GM12878 (cell line): ENCODE results near the gene POLN. TPM values are rescaled to one million over a fixed set of nuclear protein-coding genes. Genes with fewer than 3 reads are reported as not detected.

Experiments
- CBX3 ChIP-seq: fragments of 200-600 bp; sonication (generic); IDR thresholded peaks from 2 replicates; pipeline ENCODE4 v1.6.1; 2016; ENCODE audit warnings: low read depth, borderline replicate concordance
- EGR1 ChIP-seq, 2 experiments: IDR thresholded peaks; 1 replicate in 1 of 2; 2 replicates in 1 of 2; pipeline ENCODE4 v1.6.1; 2011 to 2012; ENCODE audit warnings: low read depth in 2 of 2, low read length in 2 of 2, borderline replicate concordance in 1 of 2, mild to moderate bottlenecking in 1 of 2, moderate library complexity in 1 of 2
- EP300 ChIP-seq, 2 experiments: fragments of 150-350 bp in 1 of 2; IDR thresholded peaks; 2 replicates each; pipeline ENCODE4 v1.6.1; 2011 to 2012; ENCODE audit warnings: low read depth in 2 of 2, low read length in 2 of 2, borderline replicate concordance in 1 of 2, improper control_type of control experiment in 1 of 2, inconsistent platforms in 1 of 2; ENCODE audit not compliant: control insufficient read depth in 1 of 2
- EZH2 ChIP-seq: IDR thresholded peaks from 2 replicates; pipeline ENCODE4 v1.6.1; 2012; ENCODE audit warnings: low read depth, mild to moderate bottlenecking, control low read depth, inconsistent platforms, low read length, borderline replicate concordance; ENCODE audit not compliant: control insufficient read depth
- GATAD2B ChIP-seq: fragments of 450-650 bp; conservative IDR thresholded peaks from 2 replicates; pipeline ENCODE4 v1.6.1; 2017; ENCODE audit warnings: low read depth, mild to moderate bottlenecking, moderate library complexity
- HCFC1 ChIP-seq: fragments of 150-350 bp; IDR thresholded peaks from 2 replicates; pipeline ENCODE4 v1.6.1; 2014; ENCODE audit warnings: low read length
- MTA2 ChIP-seq: fragments of 450-650 bp; IDR thresholded peaks from 2 replicates; pipeline ENCODE4 v1.6.1; 2016; ENCODE audit warnings: low read depth, mild to moderate bottlenecking, moderate library complexity
- MYB ChIP-seq: fragments of 150-350 bp; IDR thresholded peaks from 2 replicates; pipeline ENCODE4 v1.6.1; 2014; ENCODE audit warnings: mild to moderate bottlenecking, low read depth, low read length, borderline replicate concordance
- PAX8 ChIP-seq: fragments of 450-650 bp; IDR thresholded peaks from 2 replicates; pipeline ENCODE4 v1.6.1; 2017; ENCODE audit warnings: mild to moderate bottlenecking, moderate library complexity
- POU2F2 ChIP-seq: IDR thresholded peaks from 3 replicates; pipeline ENCODE4 v1.6.1; 2011; ENCODE audit warnings: low read depth, mild to moderate bottlenecking, low read length, borderline replicate concordance
- SIN3A ChIP-seq: IDR thresholded peaks from 2 replicates; pipeline ENCODE4 v1.6.1; 2012; ENCODE audit warnings: low read depth, low read length, improper control_type of control experiment
- SP1 ChIP-seq: IDR thresholded peaks from one replicate; pipeline ENCODE4 v1.6.1; 2011; ENCODE audit warnings: low read depth, low read length
- ZSCAN29 ChIP-seq: fragments of 450-650 bp; IDR thresholded peaks from 2 replicates; pipeline ENCODE4 v1.6.1; 2017; ENCODE audit warnings: mild to moderate bottlenecking, moderate library complexity
- polyA plus RNA-seq, 11 experiments: library from polyadenylated mRNA; depleted of rRNA in 4 of 11; unstranded in 6 of 11; stranded (reverse) in 5 of 11; fragments of >200 nt; fragmentation: Nextera tagmentation in 4 of 11; fragmentation: Illumina TruSeq in 1 of 11; extraction: Ambion mirVana in 4 of 11; extraction: Trizol in 1 of 11; gene quantifications; 1 replicate in 1 of 11; 2 replicates in 10 of 11; pipeline versions ENCODE4 v1.2.1 to v1.2.3, GENCODE V29; 2011 to 2016; ENCODE audit warnings: inconsistent platforms in 2 of 11, missing spikeins in 2 of 11, low read depth in 1 of 11
- total RNA-seq, 4 experiments: library from RNA; depleted of rRNA in 3 of 4; stranded (reverse); fragments of >200 nt in 3 of 4; fragmentation: Illumina TruSeq in 1 of 4; extraction: Trizol in 1 of 4; gene quantifications; 2 replicates each; pipeline versions ENCODE4 v1.2.1 to v1.2.3, GENCODE V29; 2013 to 2021
- TF ChIP-seq, protein P1 (sequence below): fragments of 450-650 bp; formaldehyde crosslinking; IDR thresholded peaks from 2 replicates; pipeline ENCODE4 v1.4.0; 2022; ENCODE audit warnings: mild to moderate bottlenecking, moderate library complexity
- TF ChIP-seq, protein P2 (sequence below): fragments of 450-650 bp; formaldehyde crosslinking; IDR thresholded peaks from 2 replicates; pipeline ENCODE4 v1.5.0; 2022; ENCODE audit warnings: mild to moderate bottlenecking, missing genetic modification characterization
- TF ChIP-seq, protein P3 (sequence below): IDR thresholded peaks from 2 replicates; pipeline ENCODE4 v1.6.1; 2012; ENCODE audit warnings: mild to moderate bottlenecking, low read depth, low read length
- TF ChIP-seq, protein P4 (sequence below): fragments of 450-650 bp; IDR thresholded peaks from 2 replicates; pipeline ENCODE4 v1.6.1; 2014; ENCODE audit warnings: mild to moderate bottlenecking

Gene POLN
- total and polyA plus RNA-seq, 10 of the 15 experiments (the other 5 are each of a cell fraction or from before 2014, with no cell fraction given) = 0.09 to 2.0 (median 0.95) TPM; not detected in 1

DNA sequence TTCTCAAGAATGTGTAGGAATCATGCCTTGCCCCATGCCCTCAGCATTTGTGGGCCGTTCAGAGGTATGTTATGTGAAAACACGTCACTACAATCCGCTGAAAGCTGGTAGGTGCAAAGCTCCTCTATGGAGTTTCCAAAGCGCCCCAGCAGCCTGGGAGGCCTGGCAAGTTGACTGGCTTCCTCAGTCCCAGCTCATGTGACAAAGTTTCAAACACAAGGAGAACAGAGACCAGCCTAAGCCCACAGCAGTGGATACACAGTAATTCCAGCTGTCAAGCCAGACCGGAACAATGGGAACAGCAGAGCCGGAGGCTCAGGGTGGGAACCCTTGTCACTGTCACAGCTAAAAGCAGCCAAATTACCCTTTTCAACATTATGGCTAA lies 149.3 kb downstream of the POLN start (continued):
- TF ChIP-seq, protein P1, sequence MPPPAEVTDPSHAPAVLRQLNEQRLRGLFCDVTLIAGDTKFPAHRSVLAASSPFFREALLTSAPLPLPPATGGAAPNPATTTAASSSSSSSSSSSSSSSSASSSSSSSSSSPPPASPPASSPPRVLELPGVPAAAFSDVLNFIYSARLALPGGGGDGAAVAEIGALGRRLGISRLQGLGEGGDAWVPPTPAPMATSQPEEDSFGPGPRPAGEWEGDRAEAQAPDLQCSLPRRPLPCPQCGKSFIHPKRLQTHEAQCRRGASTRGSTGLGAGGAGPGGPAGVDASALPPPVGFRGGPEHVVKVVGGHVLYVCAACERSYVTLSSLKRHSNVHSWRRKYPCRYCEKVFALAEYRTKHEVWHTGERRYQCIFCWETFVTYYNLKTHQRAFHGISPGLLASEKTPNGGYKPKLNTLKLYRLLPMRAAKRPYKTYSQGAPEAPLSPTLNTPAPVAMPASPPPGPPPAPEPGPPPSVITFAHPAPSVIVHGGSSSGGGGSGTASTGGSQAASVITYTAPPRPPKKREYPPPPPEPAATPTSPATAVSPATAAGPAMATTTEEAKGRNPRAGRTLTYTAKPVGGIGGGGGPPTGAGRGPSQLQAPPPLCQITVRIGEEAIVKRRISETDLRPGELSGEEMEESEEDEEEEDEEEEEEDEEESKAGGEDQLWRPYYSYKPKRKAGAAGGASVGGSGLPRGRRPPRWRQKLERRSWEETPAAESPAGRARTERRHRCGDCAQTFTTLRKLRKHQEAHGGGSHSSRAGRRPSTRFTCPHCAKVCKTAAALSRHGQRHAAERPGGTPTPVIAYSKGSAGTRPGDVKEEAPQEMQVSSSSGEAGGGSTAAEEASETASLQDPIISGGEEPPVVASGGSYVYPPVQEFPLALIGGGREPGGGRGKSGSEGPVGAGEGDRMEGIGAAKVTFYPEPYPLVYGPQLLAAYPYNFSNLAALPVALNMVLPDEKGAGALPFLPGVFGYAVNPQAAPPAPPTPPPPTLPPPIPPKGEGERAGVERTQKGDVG (CRISPR knock-in tag) = no peak
- TF ChIP-seq EP300 (IDR thresholded peaks at IDR 0.05; ENCODE audit: borderline replicate concordance in 1 of 2, control insufficient read depth in 1 of 2, low read depth in 2 of 2, low read length in 2 of 2) (no peak), SP1 (no peak), MTA2 (no peak), EGR1 (IDR thresholded peaks at IDR 0.05; ENCODE audit: borderline replicate concordance in 1 of 2, low read depth in 2 of 2, low read length in 2 of 2) (no peak), SIN3A (no peak), GATAD2B (no peak), PAX8 (no peak), ZSCAN29 (no peak), MYB (no peak), HCFC1 (no peak), POU2F2 (no peak), CBX3 (no peak), EZH2 (no peak)
- TF ChIP-seq, protein P2, sequence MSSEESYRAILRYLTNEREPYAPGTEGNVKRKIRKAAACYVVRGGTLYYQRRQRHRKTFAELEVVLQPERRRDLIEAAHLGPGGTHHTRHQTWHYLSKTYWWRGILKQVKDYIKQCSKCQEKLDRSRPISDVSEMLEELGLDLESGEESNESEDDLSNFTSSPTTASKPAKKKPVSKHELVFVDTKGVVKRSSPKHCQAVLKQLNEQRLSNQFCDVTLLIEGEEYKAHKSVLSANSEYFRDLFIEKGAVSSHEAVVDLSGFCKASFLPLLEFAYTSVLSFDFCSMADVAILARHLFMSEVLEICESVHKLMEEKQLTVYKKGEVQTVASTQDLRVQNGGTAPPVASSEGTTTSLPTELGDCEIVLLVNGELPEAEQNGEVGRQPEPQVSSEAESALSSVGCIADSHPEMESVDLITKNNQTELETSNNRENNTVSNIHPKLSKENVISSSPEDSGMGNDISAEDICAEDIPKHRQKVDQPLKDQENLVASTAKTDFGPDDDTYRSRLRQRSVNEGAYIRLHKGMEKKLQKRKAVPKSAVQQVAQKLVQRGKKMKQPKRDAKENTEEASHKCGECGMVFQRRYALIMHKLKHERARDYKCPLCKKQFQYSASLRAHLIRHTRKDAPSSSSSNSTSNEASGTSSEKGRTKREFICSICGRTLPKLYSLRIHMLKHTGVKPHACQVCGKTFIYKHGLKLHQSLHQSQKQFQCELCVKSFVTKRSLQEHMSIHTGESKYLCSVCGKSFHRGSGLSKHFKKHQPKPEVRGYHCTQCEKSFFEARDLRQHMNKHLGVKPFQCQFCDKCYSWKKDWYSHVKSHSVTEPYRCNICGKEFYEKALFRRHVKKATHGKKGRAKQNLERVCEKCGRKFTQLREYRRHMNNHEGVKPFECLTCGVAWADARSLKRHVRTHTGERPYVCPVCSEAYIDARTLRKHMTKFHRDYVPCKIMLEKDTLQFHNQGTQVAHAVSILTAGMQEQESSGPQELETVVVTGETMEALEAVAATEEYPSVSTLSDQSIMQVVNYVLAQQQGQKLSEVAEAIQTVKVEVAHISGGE (CRISPR knock-in tag) = no peak
- TF ChIP-seq, protein P3, sequence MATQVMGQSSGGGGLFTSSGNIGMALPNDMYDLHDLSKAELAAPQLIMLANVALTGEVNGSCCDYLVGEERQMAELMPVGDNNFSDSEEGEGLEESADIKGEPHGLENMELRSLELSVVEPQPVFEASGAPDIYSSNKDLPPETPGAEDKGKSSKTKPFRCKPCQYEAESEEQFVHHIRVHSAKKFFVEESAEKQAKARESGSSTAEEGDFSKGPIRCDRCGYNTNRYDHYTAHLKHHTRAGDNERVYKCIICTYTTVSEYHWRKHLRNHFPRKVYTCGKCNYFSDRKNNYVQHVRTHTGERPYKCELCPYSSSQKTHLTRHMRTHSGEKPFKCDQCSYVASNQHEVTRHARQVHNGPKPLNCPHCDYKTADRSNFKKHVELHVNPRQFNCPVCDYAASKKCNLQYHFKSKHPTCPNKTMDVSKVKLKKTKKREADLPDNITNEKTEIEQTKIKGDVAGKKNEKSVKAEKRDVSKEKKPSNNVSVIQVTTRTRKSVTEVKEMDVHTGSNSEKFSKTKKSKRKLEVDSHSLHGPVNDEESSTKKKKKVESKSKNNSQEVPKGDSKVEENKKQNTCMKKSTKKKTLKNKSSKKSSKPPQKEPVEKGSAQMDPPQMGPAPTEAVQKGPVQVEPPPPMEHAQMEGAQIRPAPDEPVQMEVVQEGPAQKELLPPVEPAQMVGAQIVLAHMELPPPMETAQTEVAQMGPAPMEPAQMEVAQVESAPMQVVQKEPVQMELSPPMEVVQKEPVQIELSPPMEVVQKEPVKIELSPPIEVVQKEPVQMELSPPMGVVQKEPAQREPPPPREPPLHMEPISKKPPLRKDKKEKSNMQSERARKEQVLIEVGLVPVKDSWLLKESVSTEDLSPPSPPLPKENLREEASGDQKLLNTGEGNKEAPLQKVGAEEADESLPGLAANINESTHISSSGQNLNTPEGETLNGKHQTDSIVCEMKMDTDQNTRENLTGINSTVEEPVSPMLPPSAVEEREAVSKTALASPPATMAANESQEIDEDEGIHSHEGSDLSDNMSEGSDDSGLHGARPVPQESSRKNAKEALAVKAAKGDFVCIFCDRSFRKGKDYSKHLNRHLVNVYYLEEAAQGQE = no peak
- TF ChIP-seq, protein P4, sequence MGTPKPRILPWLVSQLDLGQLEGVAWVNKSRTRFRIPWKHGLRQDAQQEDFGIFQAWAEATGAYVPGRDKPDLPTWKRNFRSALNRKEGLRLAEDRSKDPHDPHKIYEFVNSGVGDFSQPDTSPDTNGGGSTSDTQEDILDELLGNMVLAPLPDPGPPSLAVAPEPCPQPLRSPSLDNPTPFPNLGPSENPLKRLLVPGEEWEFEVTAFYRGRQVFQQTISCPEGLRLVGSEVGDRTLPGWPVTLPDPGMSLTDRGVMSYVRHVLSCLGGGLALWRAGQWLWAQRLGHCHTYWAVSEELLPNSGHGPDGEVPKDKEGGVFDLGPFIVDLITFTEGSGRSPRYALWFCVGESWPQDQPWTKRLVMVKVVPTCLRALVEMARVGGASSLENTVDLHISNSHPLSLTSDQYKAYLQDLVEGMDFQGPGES = no peak
